ENCODE data around the gene AQP12B. TPM values are rescaled to one million over a fixed set of nuclear protein-coding genes. Genes with fewer than 3 reads are reported as not detected.

Gene AQP12B
- total RNA-seq, 1 experiment from 2014 or later: not detected

- H3K4me1 Mint-ChIP-seq: peaks cover 0 to 7% of the 10 kb centered on the region in 2 experiments; a peak in 3 of 4 replicates
- Histone ChIP-seq H2BK20ac (ENCODE audit: low read depth, low read length, poor library complexity, severe bottlenecking) (no peak overlapping the region), H3K14ac (ENCODE audit: insufficient read depth, low read length) (peak overlapping the region; percentile 65; the same call in 1 of the 2 replicates), H2AFZ (ENCODE audit: low read length) (no peak overlapping the region), H3T11ph (ENCODE audit: low read length) (no peak overlapping the region), H2BK15ac (ENCODE audit: low read depth, low read length) (no peak overlapping the region), H3K56ac (ENCODE audit: insufficient read length, low read depth, low read length) (no peak overlapping the region), H3K23ac (ENCODE audit: insufficient read length, low read depth, low read length) (no peak overlapping the region), H4K5ac (ENCODE audit: insufficient read length, low read depth, low read length) (no peak overlapping the region), H3K79me2 (ENCODE audit: insufficient read depth, low read length) (no peaks in the 10 kb centered on the region), H2BK120ac (ENCODE audit: low read depth, low read length, poor library complexity, severe bottlenecking) (no peak overlapping the region), H3K9me3 (ENCODE audit: control insufficient read depth, low read depth, low read length) (no peaks in the 10 kb centered on the region), H3K27ac (ENCODE audit: insufficient read length, low read depth, low read length) (no peak overlapping the region), H4K20me1 (ENCODE audit: control insufficient read depth, insufficient read depth, insufficient read length) (no peaks in the 10 kb centered on the region), H3K4me1 (ENCODE audit: insufficient read depth, low read length) (no peaks in the 10 kb centered on the region), H4K8ac (replicated peaks; ENCODE audit: insufficient read length, low read depth, low read length) (no peak overlapping the region), H2BK12ac (ENCODE audit: insufficient read length, low read depth, low read length) (no peak overlapping the region), H3K18ac (ENCODE audit: insufficient read length, low read depth, low read length) (no peak overlapping the region), H3K79me1 (ENCODE audit: insufficient read depth, low read depth, low read length, poor library complexity, severe bottlenecking) (no peaks in the 10 kb centered on the region), H3K23me2 (ENCODE audit: insufficient read length, low read depth, low read length, poor library complexity, severe bottlenecking) (no peaks in the 10 kb centered on the region), H3K4me2 (ENCODE audit: insufficient read depth, insufficient read length, low read length) (no peak overlapping the region), H2AK5ac (ENCODE audit: insufficient read length, low read length) (no peak overlapping the region), H3K27me3 (ENCODE audit: insufficient read depth, low read length) (no peaks in the 10 kb centered on the region), H3K4ac (ENCODE audit: low read depth, low read length) (no peak overlapping the region), H3K9ac (ENCODE audit: extremely low read depth, insufficient read length, low read length) (no peak overlapping the region), H4K91ac (ENCODE audit: insufficient read length, low read depth, low read length) (no peak overlapping the region), H2BK5ac (ENCODE audit: insufficient read length, low read length) (no peak overlapping the region)
- no peak overlapping the region for H3K4me3 Mint-ChIP-seq
- H3K36me3 Mint-ChIP-seq (ENCODE audit: insufficient read depth in 1 of 3, low read depth in 3 of 3): no peaks in the 10 kb centered on the region
- TF ChIP-seq CTCF (conservative IDR thresholded peaks at IDR 0.05): no peak
- H3K27me3 Mint-ChIP-seq (ENCODE audit: low read depth): no peaks in the 10 kb centered on the region; the same call in 1 of the 2 replicates
- WGBS (ENCODE audit: extremely low coverage, insufficient read length, low lambda C conversion rate): no CpG with 5 or more reads among the region's 14 CpGs
- H3K27ac Mint-ChIP-seq: no peak overlapping the region
- H3K9me3 Mint-ChIP-seq: no peaks in the 10 kb centered on the region
- peak; percentile 10 for DNase-seq
Measured at GRCh38 chr2:240687741-240688552, 5.3 kb upstream of the AQP12B start.
